ENCODE data around the gene DYNLL1. TPM values are rescaled to one million over a fixed set of nuclear protein-coding genes. Genes with fewer than 3 reads are reported as not detected.

DYNLL1 gene
- total and polyA plus RNA-seq, 2 experiments from 2014 or later = 310 to 868 TPM

- peaks cover 9% of the 10 kb centered on the region; the same call in 2 of the 3 replicates for H3K36me3 Mint-ChIP-seq (ENCODE audit: low read depth)
- H3K9me3 Mint-ChIP-seq = no peaks in the 10 kb centered on the region
- H3K27ac Mint-ChIP-seq = no peak overlapping the region
- peaks cover 3% of the 10 kb centered on the region for H3K4me1 Mint-ChIP-seq
- no peaks in the 10 kb centered on the region for H3F3A ChIP-seq (replicated peaks; ENCODE audit: low read depth)
- H3K9me2 ChIP-seq (ENCODE audit: insufficient read depth) = no peaks in the 10 kb centered on the region
- TF ChIP-seq JUNB (IDR thresholded peaks at IDR 0.05; ENCODE audit: unreplicated experiment) (no peak), REST (IDR thresholded peaks at IDR 0.05; ENCODE audit: unreplicated experiment) (no peak), STAT1 (IDR thresholded peaks at IDR 0.05; ENCODE audit: unreplicated experiment) (no peak), ZNF114 (CRISPR knock-in tag; IDR thresholded peaks at IDR 0.05) (no peak), NANOG (IDR thresholded peaks at IDR 0.05; ENCODE audit: borderline replicate concordance) (no peak), CREB1 (CRISPR knock-in tag; IDR thresholded peaks at IDR 0.05; ENCODE audit: low read depth) (no peak), EZH2phosphoT487 (IDR thresholded peaks at IDR 0.05; ENCODE audit: unreplicated experiment) (no peak), ZNF462 (CRISPR knock-in tag; IDR thresholded peaks at IDR 0.05) (no peak), CTCF (conservative IDR thresholded peaks at IDR 0.05; ENCODE audit: low read depth in 2 of 2) (no peak), POLR2AphosphoS5 (IDR thresholded peaks at IDR 0.05; ENCODE audit: low read depth) (no peak), ZNF331 (CRISPR knock-in tag; IDR thresholded peaks at IDR 0.05; ENCODE audit: low read depth) (no peak), ETS1 (IDR thresholded peaks at IDR 0.05) (no peak), EZH2 (IDR thresholded peaks at IDR 0.05; ENCODE audit: low read depth, unreplicated experiment) (no peak)
- H3K4me1 ChIP-seq (ENCODE audit: insufficient read depth) = peaks cover 6% of the 10 kb centered on the region; the same call in 1 of the 2 replicates
- H3K27ac ChIP-seq (ENCODE audit: low read depth) = no peak overlapping the region
- no peaks in the 10 kb centered on the region for H3K27me3 ChIP-seq (ENCODE audit: insufficient read depth)
- H3K36me3 ChIP-seq (ENCODE audit: insufficient read depth) = no peaks in the 10 kb centered on the region
- ATAC-seq = no peak
- no peak overlapping the region for H2AFZ ChIP-seq
- H3K4me2 ChIP-seq = no peak overlapping the region
- H3K79me2 ChIP-seq (replicated peaks; ENCODE audit: insufficient read depth) = peaks cover under 1% of the 10 kb centered on the region; the same call in 1 of the 2 replicates
- DNase-seq (ENCODE audit: low spot score) = no peak
- H3K27me3 Mint-ChIP-seq (ENCODE audit: insufficient read depth, low read depth, poor library complexity) = peaks cover 5% of the 10 kb centered on the region
- no peak overlapping the region for H3K4me3 ChIP-seq
- no peak overlapping the region for H3K4me3 Mint-ChIP-seq
- no peaks in the 10 kb centered on the region for H4K20me1 ChIP-seq (replicated peaks; ENCODE audit: insufficient read depth)
These were observed 4.9 kb upstream of the DYNLL1 start for GRCh38 chr12:120490833-120491512.

Data from GM23338 (cell line).